EH (cell line): ENCODE measurements around the gene SHOC2.

Source experiments
- DNase-seq: peaks from one replicate; pipeline ENCODE4 v3.0.0-alpha.2; 2015; ENCODE audit warnings: low read depth

The SHOC2 gene

GRCh38 chr10:110983466-110983865, 64.1 kb downstream of the SHOC2 start:
- DNase-seq = no peak

GRCh38 chr10:110985497-110986275, 66.3 kb downstream of the SHOC2 start:
- DNase-seq = no peak

GRCh38 chr10:110989016-110989415, 69.6 kb downstream of the SHOC2 start:
- DNase-seq = no peak

- peak; percentile 39 for DNase-seq
Observed at GRCh38 chr10:110992006-110992800, 72.8 kb downstream of the SHOC2 start.

DNA sequence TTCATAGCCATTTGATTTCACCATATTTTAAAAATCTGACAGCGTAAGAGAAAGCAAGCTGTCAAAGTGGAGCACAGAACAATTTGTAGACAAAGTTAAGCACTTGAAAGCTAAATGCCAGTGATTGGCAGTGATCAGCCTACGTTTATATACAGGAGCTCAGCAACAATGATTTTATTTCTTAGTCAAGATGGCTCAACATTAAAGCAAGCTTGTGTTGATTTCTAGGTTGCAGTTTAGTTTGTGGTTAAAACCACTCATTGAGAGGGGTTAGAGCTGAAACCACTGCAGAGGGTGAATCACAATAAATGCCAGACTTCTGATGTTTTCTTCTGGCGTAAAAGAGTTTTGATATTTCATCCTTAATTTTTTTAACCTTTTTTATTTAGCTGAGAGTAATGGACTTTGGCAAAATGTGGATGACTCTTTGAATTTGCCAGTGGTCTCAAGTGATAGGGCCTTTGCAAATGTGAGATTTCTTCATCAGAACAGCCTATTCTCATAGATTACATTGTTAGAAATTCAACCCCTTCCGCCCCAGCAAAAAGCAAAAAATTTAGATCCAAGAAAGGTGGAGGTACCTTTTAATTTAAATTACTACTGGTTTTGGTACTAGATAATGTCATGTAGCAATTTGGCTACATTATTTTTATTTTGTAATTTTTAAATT, 73.8 kb downstream of the SHOC2 start:
- peak; percentile 81 for DNase-seq

DNA sequence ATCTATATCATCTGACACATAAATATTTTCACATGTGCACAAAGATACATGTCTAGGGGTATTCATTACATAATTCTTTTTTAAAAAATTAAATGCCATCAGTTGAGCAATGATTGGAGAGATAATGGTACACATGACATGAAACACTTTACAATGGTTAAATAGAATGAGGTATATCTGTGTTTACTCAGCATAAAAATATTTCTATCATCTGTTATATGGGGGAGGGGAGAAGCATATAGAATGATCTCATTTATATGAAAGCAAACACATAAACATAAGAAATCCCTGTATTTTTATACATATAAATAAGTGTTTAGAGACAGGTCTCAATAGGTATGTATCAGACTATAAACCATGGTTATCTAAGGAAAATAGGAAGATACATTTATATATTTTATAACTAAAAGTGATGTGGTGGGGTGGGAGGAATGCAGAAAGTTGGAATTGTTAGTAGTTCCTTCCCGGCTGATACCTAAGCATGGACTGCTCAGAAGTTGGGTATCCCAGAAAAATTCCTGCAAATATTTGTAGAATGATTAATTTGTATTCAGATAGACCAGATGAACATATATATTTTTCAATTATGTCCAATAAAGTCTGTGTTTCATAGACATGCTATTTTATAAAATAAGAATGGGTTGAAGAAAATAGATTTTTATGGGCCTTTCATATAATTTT, 75.1 kb downstream of the SHOC2 start:
- peak; percentile 18 for DNase-seq

- DNase-seq = no peak
Observed at GRCh38 chr10:110995301-110995700, 75.9 kb downstream of the SHOC2 start.

DNA sequence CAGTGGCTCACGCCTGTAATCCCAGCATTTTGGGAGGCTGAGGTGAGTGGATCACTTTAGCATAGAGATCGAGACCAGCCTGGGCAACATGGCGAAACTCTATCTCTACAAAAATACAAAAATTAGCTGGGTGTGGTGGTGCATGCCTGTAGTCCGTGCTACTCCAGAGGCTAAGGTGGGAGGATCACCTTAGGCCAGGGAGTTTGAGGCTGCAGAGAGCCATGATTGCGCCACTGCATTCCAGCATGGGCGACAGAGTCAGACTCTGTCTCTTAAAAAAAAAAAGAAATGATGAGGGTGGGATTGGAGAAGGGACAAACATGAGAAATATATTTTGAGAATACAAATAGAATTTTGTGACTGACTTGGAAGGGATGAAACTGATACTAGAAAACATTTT, 76.9 kb downstream of the SHOC2 start:
- no peak for DNase-seq

DNA sequence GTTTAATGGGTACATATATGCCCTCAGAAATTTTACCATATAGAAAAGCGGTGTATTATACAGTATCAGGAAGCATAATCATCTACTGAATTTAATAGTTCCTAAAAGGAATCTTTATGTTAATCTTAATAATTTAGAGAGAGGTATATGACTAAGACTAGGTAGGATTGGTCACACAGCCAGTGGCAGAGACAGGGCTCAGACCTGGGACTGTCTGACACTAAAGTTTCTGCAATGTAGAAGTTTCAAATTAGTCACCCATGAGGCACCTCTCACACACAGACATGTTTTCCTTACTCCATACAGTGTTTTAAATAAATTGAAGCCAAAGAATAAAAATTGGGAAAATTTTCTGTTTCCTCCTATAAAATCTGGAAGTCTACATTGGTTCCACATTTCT, 84.6 kb downstream of the SHOC2 start:
- DNase-seq = no peak

DNA sequence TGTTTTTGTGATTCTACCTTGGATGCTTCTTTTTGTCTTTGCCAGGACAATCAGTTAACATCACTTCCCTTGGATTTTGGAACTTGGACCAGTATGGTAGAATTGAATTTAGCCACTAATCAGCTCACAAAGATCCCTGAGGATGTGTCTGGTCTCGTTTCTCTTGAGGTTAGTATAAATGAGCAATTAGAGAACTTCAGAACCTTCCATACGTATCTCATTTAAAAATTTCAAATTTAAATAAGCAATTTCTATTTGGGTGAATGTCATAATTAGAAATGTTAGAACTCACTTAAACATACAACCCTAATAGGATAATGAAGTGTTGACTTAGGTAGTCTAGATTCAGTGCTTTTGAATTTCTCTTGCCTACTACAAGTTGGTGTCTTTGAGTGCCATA, 88.1 kb downstream of the SHOC2 start:
- no peak for DNase-seq

DNA sequence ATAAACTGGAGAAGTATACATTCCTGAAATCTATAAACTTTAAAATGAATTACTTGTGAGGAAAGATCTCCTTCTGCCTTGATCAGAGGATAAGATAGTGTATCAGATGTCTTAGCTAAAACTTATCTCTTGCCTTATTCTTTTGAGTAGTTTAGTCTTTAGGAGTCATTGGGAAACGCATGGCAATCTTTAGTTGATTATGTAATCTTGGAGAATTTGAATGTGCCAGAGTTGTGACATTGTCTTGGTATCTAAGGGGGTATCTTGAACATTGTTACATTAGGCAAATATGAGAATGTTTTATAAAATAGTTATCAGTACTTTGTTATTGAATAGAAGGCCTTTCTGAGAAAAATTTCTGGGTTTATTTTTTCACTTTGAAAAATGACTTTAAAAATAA, 95.8 kb downstream of the SHOC2 start:
- no peak for DNase-seq

DNA sequence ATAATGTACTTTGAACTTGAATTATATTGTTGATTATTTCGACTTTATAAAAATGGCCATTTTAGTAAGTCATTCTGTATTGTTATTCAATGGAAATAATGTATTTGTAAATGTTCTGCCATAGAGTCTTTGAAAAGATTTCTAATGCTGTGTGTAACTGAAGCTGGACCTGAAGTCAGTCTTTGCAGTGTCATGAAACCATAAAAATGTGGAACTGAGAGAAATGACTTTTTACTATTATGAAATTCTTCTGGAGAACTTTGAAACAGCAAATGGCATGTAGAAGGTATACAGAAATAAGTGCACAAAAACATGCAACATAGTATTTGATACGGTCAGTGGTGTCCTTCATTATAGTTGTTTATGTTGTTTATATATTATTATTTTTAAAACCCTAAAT, 97.7 kb downstream of the SHOC2 start:
- no peak for DNase-seq

DNA sequence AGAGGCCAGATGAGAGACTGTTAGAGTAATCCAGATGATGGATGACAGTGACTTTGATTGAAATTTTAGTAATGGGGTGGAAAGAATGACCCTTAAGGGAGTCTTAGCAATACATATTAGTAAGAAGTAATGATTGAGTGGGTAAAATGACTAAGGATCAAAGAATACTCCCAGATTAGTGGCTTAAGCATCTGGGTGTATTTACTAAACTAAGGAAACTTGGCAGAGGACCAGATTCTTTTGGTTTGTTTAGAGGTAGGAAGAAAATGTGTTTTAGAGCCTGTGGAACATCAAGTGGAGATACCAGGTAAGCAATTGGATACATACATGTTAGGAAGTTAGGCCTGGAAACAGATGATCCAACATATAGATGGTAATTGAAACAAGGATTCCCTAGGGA, 98.6 kb downstream of the SHOC2 start:
- DNase-seq = peak; percentile 15

GRCh38 chr10:111023060-111023459, 103.7 kb downstream of the SHOC2 start:
- DNase-seq = no peak

DNA sequence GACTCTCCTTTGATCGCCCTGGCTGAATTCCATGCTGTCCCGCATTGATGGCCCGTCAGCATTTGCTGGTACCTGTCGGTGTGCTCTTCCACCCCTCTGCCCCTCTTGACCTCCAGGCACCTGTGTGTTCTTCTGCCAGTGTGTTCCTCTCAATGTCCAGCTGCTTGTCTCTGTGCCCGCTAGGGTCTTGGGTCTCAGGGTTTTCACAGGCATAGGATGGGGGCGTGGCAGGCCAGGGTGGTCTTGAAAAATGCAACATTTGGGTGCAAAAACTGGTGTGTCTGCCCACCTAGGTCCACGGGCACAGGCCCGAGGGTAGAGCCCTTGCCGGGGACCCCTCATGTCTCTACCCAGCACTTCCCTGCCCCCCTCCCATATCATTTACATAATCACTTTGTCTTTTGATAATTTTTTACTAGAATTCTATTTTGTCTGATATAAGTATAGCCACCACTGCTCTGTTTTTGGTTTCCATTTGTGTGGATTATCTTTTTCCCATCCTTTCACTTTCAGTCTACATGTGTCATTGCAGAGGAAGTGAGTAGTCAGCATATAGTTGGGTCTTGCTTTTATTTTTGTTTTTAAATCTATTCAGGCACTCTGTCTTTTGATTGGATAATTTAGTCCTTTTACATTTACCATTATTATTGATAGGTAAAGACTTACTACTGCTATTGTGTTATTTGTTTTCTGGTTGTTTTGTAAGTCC, 110.8 kb downstream of the SHOC2 start:
- DNase-seq = no peak

GRCh38 chr10:111034598-111035310, 115.3 kb downstream of the SHOC2 start:
- DNase-seq = peak; percentile 60

- DNase-seq = peak; percentile 52
Observed at GRCh38 chr10:111035542-111035941, 116.1 kb downstream of the SHOC2 start.

- no peak for DNase-seq
Observed at GRCh38 chr10:111037858-111038257, 118.5 kb downstream of the SHOC2 start.

DNA sequence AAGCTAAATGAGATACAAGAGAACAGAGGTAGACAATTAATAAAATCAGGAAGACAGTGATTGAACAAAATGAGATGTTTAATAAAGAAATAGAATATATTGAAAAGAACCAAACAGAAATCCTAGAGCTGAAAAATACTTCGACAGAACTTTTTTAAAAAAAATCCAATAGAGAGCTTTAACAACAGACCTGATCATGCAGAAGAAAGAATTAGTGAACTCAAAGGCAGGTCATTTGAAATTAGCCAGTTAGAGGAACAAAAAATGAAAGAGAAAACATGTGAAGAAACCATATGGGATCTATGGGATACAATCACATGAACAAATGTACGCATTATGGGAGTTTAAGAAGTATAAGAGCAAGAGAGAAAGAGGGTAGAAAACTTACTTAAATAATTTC, 120.1 kb downstream of the SHOC2 start:
- DNase-seq = no peak

GRCh38 chr10:111057006-111057405, 137.6 kb downstream of the SHOC2 start:
- DNase-seq = no peak
